ENCODE data around the gene BICRA. TPM values are rescaled to one million over a fixed set of nuclear protein-coding genes. Genes with fewer than 3 reads are reported as not detected.

The BICRA gene
- total and polyA plus RNA-seq, 9 of the 15 experiments (the other 6 are each of a cell fraction or from before 2014, with no cell fraction given), result 0.01 to 8.8 (median 1.2) TPM

DNA sequence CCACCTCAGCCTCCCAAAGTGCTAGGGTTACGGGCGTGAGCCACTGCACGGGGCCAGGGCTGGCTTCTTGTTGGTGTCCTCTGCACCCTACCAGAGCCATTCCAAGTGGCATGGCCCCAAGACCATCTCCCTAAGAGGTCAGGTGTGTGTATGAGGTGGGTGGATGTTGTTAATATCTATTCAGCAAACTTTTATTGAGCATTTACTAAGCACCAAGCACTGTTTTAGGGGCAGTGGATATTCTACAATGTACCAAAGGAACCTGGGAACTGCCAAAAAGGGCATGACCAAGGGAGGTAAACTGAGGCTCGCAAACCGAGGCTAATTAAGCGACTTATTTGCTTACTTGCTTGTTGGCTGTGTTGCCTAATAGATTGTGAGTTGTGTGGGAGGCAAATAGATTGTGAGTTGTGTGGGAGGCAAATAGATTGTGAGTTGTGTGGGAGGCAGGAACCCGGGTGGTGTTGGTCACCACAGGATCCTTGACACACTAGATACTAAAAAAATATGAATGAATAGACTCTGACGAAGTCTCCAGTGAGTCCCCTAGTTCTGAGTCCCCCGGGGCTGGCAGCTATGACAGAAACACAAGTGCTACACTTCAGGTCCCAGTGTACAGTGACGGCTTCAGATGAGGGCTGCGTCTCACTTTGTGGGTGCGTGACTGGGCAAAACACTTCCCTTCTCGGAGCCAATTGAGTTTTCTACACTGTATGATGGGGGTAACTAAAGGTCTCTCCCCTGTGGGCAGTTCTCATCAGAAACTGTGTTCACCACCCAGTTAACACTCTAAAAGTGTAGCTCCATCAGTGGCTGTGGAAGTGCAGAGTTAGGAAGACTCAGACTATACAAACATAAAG lies 5.0 kb upstream of the BICRA start:
- Histone ChIP-seq H3K27me3 (ENCODE audit: control insufficient read depth in 2 of 2, insufficient read depth in 2 of 2, low read length in 2 of 2) (no peaks in the 10 kb centered on the region), H3K4me1 (replicated peaks in 1 of 2; ENCODE audit: control insufficient read depth in 2 of 2, insufficient read depth in 2 of 2, low read length in 2 of 2) (peaks cover 7 to 24% of the 10 kb centered on the region in 2 experiments; a peak in 4 of 5 replicates), H4K20me1 (replicated peaks; ENCODE audit: control insufficient read depth, insufficient read depth, low read length) (no peaks in the 10 kb centered on the region), H2AFZ (ENCODE audit: low read depth, low read length) (peak overlapping the region; percentile 80; the same call in 1 of the 2 replicates), H3K4me2 (ENCODE audit: insufficient read depth, low read length) (no peak overlapping the region), H3K9ac (ENCODE audit: insufficient read depth in 1 of 2, low read depth in 2 of 2, low read length in 2 of 2) (no peak overlapping the region), H3K9me1 (ENCODE audit: control insufficient read depth, insufficient read depth, low read length) (no peaks in the 10 kb centered on the region), H3K4me3 (no peak overlapping the region), H3K79me2 (ENCODE audit: control insufficient read depth, insufficient read depth, low read length) (peaks cover 9% of the 10 kb centered on the region), H3K27ac (ENCODE audit: extremely low read depth, low read depth, low read length) (no peak overlapping the region), H3K9me3 (replicated peaks; ENCODE audit: control insufficient read depth, insufficient read depth, low read depth, low read length) (no peaks in the 10 kb centered on the region), H3K36me3 (ENCODE audit: control insufficient read depth, insufficient read depth, low read length) (no peaks in the 10 kb centered on the region)
- no peak for ATAC-seq
- in situ Hi-C loops (cut with MboI) (no loop called here), intact Hi-C loops (cut with micrococcal nuclease) (loop anchor here (5.0 to 10.0 kb wide), 3 partner anchors 87 to 159 kb away; partner anchors contain the start of gene NAPA)
- CTCF ChIA-PET (ENCODE audit: low intra/inter-chr PET ratio), result no interaction called here
- FAIRE-seq, result no peak
- POLR2A ChIA-PET, result interaction anchor here (0.5 to 1.1 kb wide), 4 partner anchors 10 to 64 kb away, joined by 3 read pairs; no protein-coding TSS in a partner anchor
- WGBS (ENCODE audit: insufficient coverage, low coverage, missing lambda C conversion rate), result 17% methylated on average over 13 of the region's 13 CpGs
- BruUV-seq (replicated peaks), result no TSS peak
- DNase-seq (ENCODE audit: extremely low read depth in 1 of 4, low spot score in 3 of 4), result peak in 2 of 4 experiments; percentile 5 to 29
- no peak for TF ChIP-seq SMAD4 (CRISPR knock-in tag; conservative IDR thresholded peaks at IDR 0.05)
- TF ChIP-seq C11orf30 (IDR thresholded peaks at IDR 0.05; ENCODE audit: low read depth), result no peak
- TF ChIP-seq, protein P1, sequence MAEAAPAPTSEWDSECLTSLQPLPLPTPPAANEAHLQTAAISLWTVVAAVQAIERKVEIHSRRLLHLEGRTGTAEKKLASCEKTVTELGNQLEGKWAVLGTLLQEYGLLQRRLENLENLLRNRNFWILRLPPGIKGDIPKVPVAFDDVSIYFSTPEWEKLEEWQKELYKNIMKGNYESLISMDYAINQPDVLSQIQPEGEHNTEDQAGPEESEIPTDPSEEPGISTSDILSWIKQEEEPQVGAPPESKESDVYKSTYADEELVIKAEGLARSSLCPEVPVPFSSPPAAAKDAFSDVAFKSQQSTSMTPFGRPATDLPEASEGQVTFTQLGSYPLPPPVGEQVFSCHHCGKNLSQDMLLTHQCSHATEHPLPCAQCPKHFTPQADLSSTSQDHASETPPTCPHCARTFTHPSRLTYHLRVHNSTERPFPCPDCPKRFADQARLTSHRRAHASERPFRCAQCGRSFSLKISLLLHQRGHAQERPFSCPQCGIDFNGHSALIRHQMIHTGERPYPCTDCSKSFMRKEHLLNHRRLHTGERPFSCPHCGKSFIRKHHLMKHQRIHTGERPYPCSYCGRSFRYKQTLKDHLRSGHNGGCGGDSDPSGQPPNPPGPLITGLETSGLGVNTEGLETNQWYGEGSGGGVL (CRISPR knock-in tag; IDR thresholded peaks at IDR 0.05), result no peak
- TF ChIP-seq ZNF239 (CRISPR knock-in tag; IDR thresholded peaks at IDR 0.05), result no peak
- no peak for TF ChIP-seq NR1H2 (CRISPR knock-in tag; IDR thresholded peaks at IDR 0.05)
- TF ChIP-seq MAFK (IDR thresholded peaks at IDR 0.05; ENCODE audit: low read length), result peak; percentile 10; the same call in 1 of the 2 replicates
- TF ChIP-seq ZNF143 (CRISPR knock-in tag; IDR thresholded peaks at IDR 0.05), result no peak
- no peak for TF ChIP-seq TEAD2 (tag; IDR thresholded peaks at IDR 0.05)
- peak; percentile 11 for TF ChIP-seq PHF20 (IDR thresholded peaks at IDR 0.05; ENCODE audit: partially characterized antibody)
- TF ChIP-seq NFE2 (IDR thresholded peaks at IDR 0.05; ENCODE audit: low read depth), result peak; percentile 45
- TF ChIP-seq NFIC (IDR thresholded peaks at IDR 0.05), result peak; percentile 42; the same call in 1 of the 2 replicates
- 0 out of 2 replicates have a peak, but pooled peaks have one; percentile 27 for TF ChIP-seq ADNP (tag; IDR thresholded peaks at IDR 0.05)
- no peak for TF ChIP-seq ZBTB8A (IDR thresholded peaks at IDR 0.05; ENCODE audit: partially characterized antibody)
- no peak for TF ChIP-seq NCOA6 (IDR thresholded peaks at IDR 0.05)
- TF ChIP-seq, protein P2, sequence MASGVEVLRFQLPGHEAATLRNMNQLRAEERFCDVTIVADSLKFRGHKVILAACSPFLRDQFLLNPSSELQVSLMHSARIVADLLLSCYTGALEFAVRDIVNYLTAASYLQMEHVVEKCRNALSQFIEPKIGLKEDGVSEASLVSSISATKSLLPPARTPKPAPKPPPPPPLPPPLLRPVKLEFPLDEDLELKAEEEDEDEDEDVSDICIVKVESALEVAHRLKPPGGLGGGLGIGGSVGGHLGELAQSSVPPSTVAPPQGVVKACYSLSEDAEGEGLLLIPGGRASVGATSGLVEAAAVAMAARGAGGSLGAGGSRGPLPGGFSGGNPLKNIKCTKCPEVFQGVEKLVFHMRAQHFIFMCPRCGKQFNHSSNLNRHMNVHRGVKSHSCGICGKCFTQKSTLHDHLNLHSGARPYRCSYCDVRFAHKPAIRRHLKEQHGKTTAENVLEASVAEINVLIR (CRISPR knock-in tag; IDR thresholded peaks at IDR 0.05), result no peak
- TF ChIP-seq DACH1 (IDR thresholded peaks at IDR 0.05; ENCODE audit: partially characterized antibody), result peak; percentile 54
- TF ChIP-seq, protein P3, sequence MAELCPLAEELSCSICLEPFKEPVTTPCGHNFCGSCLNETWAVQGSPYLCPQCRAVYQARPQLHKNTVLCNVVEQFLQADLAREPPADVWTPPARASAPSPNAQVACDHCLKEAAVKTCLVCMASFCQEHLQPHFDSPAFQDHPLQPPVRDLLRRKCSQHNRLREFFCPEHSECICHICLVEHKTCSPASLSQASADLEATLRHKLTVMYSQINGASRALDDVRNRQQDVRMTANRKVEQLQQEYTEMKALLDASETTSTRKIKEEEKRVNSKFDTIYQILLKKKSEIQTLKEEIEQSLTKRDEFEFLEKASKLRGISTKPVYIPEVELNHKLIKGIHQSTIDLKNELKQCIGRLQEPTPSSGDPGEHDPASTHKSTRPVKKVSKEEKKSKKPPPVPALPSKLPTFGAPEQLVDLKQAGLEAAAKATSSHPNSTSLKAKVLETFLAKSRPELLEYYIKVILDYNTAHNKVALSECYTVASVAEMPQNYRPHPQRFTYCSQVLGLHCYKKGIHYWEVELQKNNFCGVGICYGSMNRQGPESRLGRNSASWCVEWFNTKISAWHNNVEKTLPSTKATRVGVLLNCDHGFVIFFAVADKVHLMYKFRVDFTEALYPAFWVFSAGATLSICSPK (IDR thresholded peaks at IDR 0.05; ENCODE audit: borderline replicate concordance), result no peak
- TF ChIP-seq SETDB1 (IDR thresholded peaks at IDR 0.05; ENCODE audit: low read length), result no peak
- TF ChIP-seq MEF2A (IDR thresholded peaks at IDR 0.05; ENCODE audit: control insufficient read depth, low read depth, low read length), result no peak

All from K562 (cell line).